ENCODE results near the gene NTHL1.

The NTHL1 gene

DNA sequence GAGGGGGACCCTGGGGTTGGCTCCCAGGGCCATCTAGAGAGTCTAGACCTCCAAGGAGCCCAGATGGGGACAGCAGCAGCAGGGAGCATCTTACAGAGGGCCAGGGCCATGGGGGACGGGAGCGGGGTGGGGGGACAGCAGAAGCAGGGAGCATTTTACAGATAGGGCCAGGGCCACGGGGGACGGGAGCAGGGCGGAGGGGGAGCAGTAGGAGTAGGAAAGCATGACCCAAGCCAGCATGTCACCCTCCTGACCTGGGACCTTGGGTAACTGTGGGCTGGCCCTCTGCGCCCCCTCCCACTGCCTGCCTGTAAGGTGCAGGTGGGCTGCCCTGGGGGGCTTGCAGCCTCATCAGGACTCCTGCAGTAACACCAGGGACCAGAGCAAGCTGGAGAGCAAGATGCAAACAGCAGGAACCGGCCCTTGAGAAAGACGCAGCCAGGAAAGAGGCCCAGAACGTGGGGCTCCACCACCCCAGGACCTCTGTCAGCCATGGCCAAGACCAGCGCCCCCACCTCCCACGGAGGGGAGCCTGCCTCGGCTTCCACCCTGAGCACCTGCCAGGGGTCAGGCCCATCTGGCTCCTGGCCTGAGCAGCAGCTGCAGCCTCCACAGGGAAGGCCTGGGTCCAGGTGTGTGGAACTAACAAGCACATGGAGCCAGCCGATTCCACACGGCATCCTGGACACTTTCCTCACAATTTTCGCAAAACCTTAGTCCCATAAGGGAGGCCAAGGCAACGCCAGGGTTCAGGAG is 40.4 kb downstream of the NTHL1 start:
- DNase-seq, result no peak

DNA sequence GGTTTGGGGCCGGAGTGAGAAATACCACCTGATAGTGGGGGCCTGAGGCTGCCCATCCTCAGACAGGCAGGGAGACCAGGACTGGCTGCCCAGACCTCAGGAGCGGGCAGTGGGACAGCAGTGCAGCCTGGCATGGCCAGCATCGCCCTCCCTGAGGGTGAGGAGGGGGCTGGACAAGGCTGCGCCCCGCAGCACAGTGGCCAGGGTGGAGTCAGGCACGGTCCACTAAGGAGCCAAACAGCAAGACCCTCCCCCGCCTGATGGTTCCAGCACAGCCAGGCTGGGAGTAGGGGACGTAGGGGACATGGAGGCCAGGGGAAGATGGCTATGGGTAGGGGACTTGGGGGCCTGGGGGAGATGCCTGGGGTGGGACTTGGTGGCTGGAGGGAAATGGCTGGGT is 41.3 kb downstream of the NTHL1 start:
- DNase-seq, result no peak

DNA sequence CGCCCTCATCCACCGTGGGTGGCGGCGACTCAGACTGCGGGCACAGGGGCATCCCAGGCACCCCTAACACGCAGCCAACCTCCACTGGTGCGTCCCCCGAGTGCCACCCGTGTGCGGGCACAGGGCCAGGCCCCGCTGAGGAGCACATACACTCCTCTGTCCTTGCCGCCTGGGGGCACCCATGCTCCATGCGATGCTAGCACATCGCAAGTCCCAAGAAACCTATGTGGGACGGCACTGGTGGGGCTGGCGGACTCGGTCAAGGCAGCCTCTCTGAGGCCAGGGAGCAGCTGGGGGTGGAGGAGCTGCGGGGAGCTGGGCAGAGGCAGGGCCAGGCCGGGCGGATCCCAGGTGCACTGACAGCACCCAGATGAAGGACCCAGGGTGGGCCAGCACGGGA is 42.0 kb downstream of the NTHL1 start:
- no peak for DNase-seq

DNA sequence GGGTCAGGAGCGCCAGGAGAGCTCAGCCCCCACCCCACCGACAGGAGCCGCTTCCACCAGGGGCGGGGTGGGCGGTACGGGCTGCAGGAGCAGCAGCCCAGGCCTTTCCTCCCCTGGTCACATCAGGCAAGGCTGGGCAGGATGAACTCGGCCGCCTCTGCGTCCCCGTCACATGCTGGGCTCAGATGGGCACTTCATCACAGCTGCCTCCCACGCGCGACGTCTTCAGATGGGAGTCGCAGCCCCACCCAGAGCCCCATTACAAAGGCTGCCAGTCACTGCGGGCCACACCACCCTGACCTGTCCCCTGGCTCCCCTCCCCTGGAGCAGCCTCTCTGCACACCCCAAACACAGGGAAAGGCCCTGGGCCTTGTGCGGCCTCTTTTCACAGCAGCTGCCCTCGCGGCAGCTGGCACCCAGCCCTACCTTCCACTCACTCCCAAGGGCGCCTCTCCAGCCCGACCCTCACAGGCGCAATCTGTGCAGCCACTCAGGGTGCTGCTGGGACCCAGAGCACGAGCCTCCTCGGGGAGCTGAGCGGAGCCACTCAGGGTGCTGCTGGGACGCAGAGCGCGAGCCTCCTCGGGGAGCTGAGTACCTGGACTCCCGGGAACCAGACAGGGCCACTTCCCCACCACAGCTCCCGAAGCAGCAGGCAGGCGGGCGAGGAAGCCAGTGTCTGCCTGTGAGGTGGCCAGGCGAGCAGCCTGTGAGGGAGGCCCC is 42.7 kb downstream of the NTHL1 start:
- no peak for DNase-seq

DNA sequence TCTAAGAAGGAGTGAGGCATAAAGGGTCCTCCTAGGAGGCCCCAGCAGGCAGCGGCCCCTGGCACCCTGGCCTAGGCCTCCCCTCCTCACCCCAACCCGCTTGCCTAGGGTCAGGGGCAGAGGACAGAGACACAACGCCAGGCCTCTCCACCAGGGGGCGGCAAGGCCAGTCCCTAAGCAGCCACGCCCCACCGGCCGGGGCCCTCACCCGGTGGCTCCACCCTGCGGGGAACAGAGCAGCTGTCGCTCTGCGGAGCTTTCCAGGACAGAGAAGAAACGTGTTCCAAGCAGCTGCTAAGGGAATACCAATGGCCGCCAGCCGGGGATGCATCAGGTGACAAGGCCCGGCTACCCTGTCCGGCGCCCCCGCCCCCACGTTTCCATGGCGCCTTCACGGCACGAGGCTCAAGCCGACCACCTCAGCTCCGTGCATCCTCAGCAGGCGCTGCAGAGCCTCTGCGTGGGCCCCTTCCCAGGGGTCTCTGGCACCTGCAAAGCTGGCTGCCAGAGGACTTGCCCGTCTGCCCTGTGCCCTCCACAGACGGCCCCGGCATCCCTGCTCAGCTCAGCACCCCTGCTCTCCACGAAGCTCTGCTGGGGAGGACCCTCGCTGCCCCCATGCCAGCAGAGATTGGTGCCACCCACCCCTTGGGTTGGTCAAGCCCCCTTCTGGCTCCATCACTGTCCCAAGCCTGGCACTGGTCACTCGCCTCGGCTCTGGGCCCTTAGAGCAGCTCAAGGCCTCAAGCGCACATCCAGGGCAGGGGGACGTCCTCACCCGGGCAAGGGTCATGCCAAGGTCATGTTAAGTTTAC is 43.6 kb downstream of the NTHL1 start:
- DNase-seq, result peak; percentile 28

DNA sequence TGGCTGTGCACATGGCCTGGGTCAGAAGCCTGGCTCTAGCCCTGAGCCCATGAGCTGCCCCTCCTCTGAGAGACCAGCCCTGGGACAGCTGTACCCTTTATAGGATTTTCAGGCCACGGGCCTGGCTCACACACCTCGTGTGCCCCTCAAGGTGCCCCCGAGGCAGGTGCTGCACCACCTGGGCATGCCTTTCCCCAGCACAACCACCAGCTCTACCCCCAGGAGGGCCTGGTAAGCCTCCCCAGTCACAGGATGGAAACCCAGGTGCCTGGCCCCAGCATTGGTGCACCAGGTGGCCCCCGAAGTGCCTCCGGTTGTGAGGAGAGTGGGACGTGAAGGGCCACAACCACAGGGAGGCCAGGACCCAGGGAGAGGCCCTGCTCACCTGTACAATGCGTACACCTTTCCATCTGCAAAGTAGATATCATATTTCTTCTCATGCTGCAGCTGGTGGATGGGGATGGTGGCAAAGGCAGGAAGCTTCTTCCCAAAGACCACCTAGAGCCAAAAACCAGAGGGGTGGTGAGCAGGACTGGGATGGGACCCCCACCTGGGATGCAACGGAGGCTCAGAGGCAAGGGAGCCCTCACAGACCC is 44.3 kb downstream of the NTHL1 start:
- DNase-seq, result no peak

DNA sequence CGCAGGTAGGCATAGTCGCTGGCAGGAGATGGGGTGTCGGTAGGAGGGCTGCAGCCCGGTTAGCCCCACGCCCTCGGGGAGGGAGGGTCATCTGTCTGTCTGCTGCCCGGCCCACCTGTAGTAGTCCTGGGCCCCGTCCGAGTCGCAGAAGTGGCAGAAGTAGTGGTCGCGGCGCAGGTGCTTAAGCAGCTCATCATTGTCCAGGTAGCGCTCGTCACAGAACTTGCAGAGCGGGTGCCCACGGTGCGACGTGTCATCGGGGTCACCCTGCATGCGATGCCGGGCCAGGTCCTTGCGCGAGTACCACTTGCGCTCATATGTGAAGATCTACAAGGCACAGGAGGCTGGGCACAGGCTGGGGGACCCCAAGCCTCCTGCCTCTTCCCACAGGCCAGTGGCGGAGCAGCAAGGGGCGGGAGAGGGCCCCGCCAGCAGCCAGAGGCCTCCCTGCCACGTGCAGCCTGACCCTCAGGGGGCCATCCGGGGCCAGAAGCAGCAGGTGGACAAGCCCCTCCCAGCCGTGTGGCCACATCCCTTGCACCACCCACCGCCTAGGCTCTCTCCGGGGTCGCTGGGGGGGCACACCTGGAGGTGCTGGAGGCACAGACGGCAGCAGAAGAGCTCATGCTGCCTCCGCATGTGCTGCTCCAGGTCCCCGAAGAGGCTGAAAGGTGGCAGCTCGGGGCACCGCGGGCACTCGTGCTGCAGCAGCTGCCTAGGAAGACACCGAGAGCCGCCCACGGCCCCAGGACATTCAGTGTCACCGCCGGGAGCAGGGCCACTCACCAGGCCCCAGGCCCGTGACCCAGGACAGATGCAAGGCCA is 45.0 kb downstream of the NTHL1 start:
- DNase-seq, result no peak

DNA sequence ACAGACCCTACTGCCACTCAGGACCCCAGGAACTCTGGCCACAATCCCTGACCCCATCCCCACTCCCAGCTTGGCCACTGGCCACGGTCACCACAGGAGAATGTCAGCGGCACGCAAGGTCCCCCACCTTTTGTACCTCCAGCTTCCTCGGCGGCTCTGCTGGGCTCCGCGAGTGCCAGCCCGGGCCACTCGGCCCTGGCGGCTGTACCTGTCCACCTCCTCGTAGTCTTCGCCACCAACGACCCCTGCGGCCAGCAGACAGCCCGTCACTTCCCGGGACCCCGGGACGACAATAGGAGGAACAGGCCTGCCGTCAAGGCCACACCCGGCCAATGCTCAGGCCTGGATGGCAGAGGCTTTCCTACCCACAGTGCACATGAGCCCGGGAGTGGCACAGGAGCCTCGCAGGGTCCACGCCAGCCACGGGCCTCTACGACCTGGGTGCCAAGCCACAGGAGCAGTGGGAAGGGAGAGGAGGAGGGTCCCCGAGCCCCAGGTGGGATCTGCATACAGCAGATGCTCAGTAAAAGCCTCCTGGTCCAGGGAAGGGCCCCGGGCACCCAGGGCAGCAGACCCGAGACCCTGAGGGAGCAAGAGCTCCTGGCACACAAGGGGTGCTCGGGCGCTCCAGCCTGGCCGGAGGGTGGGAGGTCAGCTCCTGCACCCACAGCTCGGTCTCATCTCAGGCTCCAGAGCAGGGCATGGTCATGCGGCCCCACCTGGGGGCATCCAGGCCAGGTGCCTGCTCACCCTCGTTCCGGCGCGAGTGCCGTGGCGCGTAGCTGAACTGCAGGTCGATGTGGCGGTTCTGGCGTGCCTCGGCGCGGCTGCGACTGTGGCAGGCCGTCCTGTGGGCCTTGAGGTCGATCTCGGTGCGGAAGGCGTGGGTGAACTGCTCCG is 45.9 kb downstream of the NTHL1 start:
- no peak for DNase-seq

DNA sequence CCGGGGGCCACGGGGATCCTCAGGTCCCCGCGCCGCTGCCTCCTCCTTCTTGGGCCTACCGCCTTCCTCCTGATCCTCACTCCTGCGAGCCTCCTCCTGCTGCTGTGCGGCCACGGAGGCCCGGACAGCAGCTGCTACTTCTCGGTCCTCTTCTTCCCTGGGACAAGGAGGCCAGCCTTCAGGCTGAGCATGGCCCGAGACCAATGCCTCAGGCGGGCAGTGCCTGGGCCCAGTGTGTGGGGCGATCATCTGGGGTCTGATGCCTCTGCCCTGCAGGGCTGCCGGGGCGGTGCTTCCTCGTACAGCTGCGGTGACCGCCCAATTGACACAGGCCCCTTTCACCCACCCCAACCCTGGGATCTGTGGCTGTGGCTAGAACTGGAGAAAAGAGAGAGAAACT is 46.6 kb downstream of the NTHL1 start:
- DNase-seq, result no peak

DNA sequence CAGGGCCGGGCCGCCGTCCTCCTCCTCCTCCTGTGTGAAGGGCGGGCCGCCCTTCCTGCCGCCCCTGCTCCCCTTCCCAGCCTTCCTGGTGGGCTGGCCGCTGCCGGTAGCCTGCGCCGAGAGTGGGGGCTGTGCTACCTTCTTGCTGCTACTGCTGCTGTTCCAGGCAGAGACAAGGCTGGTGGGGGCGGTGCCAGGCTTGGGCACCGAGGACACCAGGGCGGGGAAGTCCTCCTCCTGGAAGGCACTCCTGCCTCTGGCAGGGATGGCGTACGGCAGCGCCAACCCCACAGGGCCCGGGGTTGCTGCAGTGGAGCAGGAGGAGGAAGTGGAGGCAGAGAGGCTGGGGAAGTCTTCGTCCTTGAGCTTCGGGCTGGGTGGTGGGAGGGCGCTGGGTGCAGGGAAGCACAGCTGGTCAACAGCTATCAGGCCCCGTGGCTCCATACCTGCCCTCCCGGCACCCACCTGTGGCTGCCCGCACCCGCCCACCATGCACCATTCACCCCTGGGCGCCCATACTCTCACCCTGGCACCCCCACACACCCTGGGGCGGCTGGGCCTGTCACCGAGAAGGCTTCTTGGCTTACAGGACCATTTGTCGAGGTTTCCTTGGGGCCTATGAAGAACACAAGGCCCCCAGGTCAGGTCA is 47.6 kb downstream of the NTHL1 start:
- DNase-seq, result no peak

DNA sequence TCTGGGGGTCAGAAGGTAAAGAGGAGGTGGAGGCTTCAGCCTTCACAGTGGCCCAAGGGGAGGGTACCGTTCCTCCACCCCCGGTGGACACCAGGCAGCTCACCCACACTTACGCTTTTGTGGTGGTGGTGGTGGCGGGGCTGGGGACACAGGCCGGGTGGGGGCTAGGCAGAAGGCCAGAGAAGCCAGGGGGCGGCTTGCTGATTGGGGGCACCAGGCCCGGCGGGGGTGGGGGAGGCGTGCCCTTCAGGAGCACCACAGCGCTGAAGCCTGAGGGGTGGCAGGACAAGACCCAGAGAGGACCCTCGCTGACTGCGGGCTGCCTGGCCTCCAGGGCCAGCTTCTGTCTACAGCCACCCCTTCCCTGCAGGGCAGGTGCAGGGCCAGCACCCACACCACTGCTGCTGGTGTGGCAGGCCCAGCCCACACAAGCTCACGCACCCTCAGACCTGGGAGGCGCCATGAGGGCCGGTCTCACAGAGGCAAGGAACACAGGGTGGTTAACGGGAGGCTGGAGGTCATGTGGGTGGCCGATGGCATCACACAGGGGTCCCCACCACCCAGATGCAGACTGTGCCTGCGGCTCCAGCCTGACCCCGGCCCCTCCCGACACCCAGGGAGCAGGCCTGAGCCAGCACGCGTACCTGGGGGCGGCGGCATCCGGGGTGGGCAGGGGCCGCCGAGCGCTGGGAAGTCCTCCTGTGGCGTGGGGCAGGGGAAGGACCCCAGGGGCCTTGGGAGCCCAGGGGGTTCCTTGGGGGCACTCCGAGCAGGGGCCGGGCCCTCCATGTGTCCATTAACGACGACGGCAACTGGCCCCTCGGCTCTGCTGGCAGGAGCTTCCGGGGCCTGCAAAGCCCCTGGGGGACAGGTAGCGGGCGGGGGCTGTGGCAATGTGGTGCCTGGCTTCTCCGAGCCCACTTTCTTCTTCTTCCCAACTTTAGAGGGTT is 48.5 kb downstream of the NTHL1 start:
- no peak for DNase-seq

DNA sequence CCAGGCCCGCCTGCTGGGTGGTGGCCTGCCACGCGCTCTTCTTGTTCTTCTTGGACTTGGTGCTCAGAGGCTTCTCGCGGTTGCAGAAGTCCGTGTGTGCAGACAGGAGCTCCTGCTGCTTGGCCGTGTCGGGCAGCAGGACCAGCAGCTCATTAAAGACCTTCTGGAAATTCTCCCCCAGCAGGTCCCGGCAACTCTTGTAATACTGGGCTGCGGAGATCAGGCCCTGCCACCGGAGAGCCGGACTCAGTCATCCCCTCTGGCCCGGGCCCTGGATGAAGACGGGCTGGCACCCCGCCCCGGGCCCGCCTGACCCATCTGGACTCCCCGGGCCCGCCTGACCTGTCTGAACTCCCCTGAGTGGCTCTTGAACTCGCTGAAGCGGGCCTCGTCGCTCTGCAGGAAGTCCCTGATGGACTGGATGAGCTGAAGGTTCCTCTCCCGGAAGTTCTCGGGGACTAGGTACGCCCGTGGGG is 49.2 kb downstream of the NTHL1 start:
- no peak for DNase-seq

DNA sequence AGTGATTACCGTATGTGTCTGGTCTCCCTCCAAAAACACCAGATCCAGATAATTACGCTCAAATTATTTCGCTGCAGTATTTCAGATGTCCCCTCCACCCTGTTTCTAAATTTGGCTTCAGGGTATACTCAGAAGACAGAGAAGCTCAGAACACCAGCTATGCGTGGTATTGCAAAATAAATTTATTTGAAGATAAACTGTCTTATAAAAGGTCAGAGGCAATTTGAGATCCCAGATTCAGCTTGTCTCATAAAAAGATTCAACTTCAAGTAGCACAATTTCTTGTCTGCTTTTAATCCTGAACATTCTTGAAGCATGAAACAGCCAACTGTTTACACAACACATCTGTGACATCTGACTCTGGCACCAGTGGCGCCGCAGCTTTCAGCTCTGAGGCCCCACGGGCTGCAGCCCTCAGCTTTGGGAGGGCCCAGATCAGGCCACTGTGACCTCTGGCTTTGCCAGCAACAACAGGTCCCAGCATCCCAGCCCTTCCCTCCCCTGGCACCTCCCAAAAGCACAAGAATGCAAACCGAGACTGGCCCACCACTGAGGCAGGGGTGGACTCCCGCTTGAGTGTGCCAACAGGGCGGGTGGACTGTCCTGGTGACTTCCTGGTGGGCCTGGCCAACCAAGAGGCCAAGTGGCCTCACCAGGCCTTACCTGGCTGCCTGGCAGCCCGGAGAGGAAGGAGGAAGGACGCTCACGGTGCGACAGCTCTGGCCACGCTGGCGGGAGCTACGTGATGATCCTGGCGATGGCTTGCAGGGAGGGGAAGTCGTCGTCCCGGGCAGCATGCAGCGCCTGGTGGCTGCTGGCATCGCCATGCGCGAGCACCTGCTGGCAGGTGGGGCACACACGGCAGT is 49.9 kb downstream of the NTHL1 start:
- DNase-seq, result no peak

DNA sequence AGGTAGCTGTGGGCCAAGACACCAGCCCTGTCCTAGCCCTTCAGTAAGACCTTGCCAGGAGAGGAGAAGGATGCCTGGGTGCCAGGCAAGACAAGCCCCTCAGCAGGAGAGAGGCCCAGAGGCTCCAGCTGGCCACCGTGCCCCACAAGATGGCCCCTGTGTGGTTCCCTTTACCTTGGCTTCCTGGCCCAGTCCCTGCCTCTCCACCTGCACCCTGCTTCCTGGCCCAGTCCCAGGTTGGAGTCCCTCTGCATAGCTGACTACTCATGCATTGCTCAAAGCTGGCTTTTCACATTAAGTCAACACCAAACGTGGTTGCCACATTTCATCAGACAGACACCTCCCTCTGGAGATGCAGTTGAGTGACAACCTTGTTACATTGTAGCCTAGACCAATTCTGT is 53.9 kb downstream of the NTHL1 start:
- DNase-seq, result no peak

DNA sequence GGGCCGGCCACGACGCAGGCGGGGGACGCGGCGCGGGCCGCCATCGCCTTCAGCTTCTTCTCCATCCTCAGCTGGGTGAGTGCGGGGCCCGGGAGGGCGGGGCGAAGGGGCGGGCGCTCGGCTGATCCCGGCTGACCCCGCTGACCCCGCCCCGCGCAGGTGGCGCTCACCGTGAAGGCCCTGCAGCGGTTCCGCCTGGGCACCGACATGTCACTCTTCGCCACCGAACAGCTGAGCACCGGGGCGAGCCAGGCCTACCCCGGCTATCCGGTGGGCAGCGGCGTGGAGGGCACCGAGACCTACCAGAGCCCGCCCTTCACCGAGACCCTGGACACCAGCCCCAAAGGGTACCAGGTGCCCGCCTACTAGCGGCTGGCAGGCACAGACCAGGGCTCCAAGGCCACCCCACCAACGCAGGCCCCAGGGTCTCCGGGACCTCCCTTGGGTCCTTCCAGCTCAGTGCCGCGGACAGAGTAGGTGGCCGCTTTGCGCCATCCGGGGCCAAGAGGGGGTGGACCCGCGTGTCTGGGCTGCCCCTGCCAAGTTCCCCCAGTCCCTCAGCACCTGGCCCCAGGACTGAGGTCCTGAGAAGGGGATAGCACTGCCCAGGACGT is 54.8 kb downstream of the NTHL1 start:
- DNase-seq, result no peak

DNA sequence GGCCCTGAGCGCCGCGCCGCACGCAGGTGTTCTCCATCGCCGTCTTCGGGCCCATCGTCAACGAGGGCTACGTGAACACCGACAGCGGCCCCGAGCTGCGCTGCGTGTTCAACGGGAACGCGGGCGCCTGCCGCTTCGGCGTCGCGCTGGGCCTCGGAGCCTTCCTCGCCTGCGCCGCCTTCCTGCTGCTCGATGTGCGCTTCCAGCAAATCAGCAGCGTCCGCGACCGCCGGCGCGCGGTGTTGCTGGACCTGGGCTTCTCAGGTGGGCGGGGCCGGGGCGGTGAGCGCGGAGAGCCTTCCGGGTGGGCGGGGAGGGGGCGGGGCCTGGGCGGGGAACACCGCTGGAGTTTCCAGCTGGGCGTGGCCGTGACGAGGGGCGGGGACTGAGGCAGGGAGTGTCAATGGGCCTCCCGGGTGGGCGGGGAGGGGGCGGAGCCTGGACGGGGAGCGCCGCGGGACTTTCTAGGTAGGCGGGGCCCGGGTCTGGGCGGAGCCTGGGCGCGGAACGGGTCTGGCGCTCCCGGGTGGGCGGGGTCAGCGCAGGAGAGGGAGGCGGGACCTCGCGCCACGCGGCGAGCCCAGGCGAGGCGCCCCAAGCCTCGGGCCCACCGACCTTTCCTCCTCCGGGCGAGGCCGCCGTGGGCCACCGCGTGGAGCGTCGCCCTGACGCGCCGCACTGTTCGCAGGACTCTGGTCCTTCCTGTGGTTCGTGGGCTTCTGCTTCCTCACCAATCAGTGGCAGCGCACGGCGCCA is 55.5 kb downstream of the NTHL1 start:
- DNase-seq, result peak; percentile 63

DNA sequence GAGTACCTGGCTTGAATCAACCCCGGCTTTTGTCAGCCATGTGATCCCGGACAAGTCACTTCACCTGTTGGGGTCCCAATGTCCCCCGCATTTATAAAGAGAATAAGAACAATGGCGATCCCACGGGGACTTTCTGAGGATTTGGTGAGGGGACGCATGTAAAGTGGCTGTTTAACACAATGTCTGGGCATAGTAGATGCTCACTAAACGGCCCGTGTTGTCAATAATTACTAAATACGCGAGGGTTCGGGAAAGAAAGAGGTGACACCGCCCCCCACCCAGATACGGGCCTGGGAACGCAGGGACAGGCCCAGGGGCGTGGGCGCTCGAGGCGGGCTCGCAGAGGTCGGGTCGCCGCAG is 56.1 kb downstream of the NTHL1 start:
- no peak for DNase-seq

Measured in NCI-H1048 (cell line).